Glutamatergic neuron (in vitro differentiated cells): ENCODE results near the gene MPV17. TPM values are rescaled to one million over a fixed set of nuclear protein-coding genes. Genes with fewer than 3 reads are reported as not detected.
A peak's percentile ranks its signal among the peaks of the same experiment; 100 is the strongest.

Experiments used
- DNase-seq: peaks from one replicate; pipeline ENCODE4 v3.0.0; 2022
- H3K27ac Mint-ChIP-seq: one replicate; pipeline ENCODE4 v1.8.0; 2020; ENCODE audit warnings: mild to moderate bottlenecking, mixed read lengths, inconsistent platforms; ENCODE audit not compliant: unreplicated experiment
- H3K27me3 Mint-ChIP-seq: one replicate; pipeline ENCODE4 v1.8.0; 2020; ENCODE audit warnings: mild to moderate bottlenecking, moderate library complexity, mixed read lengths, inconsistent platforms; ENCODE audit not compliant: unreplicated experiment
- H3K36me3 Mint-ChIP-seq: one replicate; pipeline ENCODE4 v1.8.0; 2020; ENCODE audit warnings: mild to moderate bottlenecking, mixed read lengths, inconsistent platforms; ENCODE audit not compliant: unreplicated experiment
- H3K4me1 Mint-ChIP-seq: one replicate; pipeline ENCODE4 v1.8.0; 2020; ENCODE audit warnings: mild to moderate bottlenecking, low read depth, mixed read lengths, inconsistent platforms; ENCODE audit not compliant: unreplicated experiment
- H3K4me3 Mint-ChIP-seq: one replicate; pipeline ENCODE4 v1.8.0; 2020; ENCODE audit warnings: mild to moderate bottlenecking, mixed read lengths, inconsistent platforms; ENCODE audit not compliant: unreplicated experiment
- H3K9me3 Mint-ChIP-seq: one replicate; pipeline ENCODE4 v1.8.0; 2020; ENCODE audit warnings: mild to moderate bottlenecking, moderate library complexity, mixed read lengths, inconsistent platforms; ENCODE audit not compliant: unreplicated experiment
- long read RNA-seq: library from polyadenylated mRNA; unstranded; transcript quantifications from one replicate; pipeline ENCODE4 v2.0.0, GENCODE V29; 2020; ENCODE audit not compliant: unreplicated experiment
- total RNA-seq: library from RNA; stranded (reverse); fragmentation: NEBNext Ultra II Directional; extraction: Animal tissue kit (Norgen Biotek cat#: 25700); gene quantifications from one replicate; pipeline ENCODE4 v1.2.1, GENCODE V29; 2021; ENCODE audit not compliant: unreplicated experiment
- TF ChIP-seq, protein P1 (sequence below): fragments of 200-600 bp; sonication (generic); IDR thresholded peaks from one replicate; pipeline ENCODE4 v1.5.0; 2021; ENCODE audit not compliant: partially characterized antibody, unreplicated experiment

Gene MPV17, protein sequence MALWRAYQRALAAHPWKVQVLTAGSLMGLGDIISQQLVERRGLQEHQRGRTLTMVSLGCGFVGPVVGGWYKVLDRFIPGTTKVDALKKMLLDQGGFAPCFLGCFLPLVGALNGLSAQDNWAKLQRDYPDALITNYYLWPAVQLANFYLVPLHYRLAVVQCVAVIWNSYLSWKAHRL
- total RNA-seq, result 56.6 TPM
- long read RNA-seq, transcript MPV17-203 (8 exons, 1,005 nt), result major isoform, 18 of 26 reads
- long read RNA-seq, partial matches to known transcripts, result 1 of 26 reads
- long read RNA-seq, other reads (novel, unspliced or antisense), result 6 of 26 reads

DNA sequence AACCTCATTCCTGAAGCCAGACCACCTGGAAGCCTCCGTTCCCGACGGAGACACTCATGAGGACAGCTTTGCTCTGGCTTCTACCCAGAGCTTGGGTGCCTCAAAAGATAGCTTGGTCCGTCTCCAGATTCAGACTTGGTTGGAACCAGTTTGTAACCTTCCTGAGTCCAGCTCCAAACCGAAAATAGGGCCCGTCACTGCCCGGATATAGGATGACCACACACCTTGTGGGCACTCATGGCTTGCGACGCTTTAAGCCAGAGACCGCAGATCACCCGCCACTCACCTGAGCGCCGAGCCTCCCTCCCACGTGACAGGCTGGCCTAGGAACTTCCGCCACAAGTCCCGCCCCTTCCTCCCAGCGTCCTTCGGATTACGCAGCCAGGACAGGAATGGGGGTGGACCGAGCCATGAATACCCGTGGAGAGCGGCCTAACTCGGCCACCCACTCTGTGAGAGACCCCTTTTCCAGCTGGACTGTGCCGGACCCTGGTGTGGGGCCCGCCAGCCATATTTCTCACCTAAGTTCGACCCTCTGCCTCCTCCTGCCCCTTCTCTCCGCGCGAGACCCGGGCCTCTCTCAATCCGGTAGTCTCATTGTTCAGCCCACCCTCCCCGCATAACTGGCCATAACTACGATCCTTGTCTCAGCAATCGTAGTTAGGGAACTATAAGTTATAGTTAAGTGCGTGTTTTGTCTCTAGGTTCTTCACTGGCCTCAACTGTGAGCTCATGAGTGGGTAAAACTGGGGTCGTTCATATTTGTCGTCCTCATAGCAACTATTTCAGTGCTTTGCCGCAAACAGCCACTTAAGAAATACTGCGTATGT is at the start of gene MPV17:
TSS of gene MPV17 (minus strand) at position 332 of the 830 bp plus-strand sequence. CDS start 580 bp downstream, outside the sequence.
- Mint-ChIP-seq H3K36me3 (peaks cover 6% of the 10 kb centered on the region), H3K4me3 (peak within 1 kb of the TSS; percentile 100), H3K27me3 (peaks cover 2% of the 10 kb centered on the region), H3K27ac (peak within 1 kb of the TSS; percentile 100), H3K9me3 (peaks cover 1% of the 10 kb centered on the region), H3K4me1 (no peaks in the 10 kb centered on the region)
- DNase-seq, result peak; percentile 89
- TF ChIP-seq, protein P1, sequence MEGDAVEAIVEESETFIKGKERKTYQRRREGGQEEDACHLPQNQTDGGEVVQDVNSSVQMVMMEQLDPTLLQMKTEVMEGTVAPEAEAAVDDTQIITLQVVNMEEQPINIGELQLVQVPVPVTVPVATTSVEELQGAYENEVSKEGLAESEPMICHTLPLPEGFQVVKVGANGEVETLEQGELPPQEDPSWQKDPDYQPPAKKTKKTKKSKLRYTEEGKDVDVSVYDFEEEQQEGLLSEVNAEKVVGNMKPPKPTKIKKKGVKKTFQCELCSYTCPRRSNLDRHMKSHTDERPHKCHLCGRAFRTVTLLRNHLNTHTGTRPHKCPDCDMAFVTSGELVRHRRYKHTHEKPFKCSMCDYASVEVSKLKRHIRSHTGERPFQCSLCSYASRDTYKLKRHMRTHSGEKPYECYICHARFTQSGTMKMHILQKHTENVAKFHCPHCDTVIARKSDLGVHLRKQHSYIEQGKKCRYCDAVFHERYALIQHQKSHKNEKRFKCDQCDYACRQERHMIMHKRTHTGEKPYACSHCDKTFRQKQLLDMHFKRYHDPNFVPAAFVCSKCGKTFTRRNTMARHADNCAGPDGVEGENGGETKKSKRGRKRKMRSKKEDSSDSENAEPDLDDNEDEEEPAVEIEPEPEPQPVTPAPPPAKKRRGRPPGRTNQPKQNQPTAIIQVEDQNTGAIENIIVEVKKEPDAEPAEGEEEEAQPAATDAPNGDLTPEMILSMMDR, result no peak

DNA sequence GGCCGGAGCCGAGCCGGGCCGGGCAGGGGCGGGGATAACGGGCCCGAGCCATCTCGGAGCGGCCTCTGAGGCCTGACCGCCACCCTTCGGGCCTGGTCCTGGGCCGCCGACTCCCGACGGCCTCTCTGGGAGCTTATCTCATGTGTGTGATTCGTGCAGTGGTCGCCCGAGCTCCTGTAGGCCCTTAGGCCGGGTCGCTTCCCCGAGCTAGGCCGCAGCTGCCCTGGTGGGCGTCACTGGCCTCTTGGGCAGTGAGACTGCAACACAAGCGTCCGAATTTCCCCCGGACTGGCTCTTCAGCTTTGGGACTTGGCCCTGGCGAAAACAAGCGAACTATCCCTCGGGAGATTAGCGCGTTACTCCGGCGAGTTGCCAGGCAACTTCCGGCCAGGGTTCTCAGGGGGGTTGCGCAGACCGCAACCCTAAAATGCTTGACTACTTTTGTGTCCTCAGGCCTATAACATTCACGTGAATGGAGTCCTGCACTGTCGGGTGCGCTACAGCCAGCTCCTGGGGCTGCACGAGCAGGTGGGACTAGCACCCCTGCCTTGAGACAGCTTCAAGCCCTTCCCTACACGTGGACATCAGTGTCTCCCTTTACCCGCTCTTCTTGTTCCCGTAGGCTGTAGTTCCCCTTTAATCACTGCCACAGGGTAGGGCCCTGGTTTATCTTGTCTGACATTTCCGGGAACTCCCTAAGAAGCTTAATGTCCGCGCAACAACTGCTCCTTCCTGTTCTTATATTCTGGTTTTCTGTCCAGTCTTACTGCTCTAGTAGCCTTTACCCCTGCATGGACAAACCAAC is 48.1 kb upstream of the MPV17 start:
- DNase-seq, result peak; percentile 49
- H3K4me3 Mint-ChIP-seq, result peak overlapping the region; percentile 95
- peak overlapping the region; percentile 85 for H3K27ac Mint-ChIP-seq
- peaks cover 8% of the 10 kb centered on the region for H3K27me3 Mint-ChIP-seq
- H3K4me1 Mint-ChIP-seq, result peaks cover 15% of the 10 kb centered on the region
- TF ChIP-seq, protein P1, result no peak
- H3K9me3 Mint-ChIP-seq, result peaks cover 18% of the 10 kb centered on the region
- peaks cover 6% of the 10 kb centered on the region for H3K36me3 Mint-ChIP-seq

DNA sequence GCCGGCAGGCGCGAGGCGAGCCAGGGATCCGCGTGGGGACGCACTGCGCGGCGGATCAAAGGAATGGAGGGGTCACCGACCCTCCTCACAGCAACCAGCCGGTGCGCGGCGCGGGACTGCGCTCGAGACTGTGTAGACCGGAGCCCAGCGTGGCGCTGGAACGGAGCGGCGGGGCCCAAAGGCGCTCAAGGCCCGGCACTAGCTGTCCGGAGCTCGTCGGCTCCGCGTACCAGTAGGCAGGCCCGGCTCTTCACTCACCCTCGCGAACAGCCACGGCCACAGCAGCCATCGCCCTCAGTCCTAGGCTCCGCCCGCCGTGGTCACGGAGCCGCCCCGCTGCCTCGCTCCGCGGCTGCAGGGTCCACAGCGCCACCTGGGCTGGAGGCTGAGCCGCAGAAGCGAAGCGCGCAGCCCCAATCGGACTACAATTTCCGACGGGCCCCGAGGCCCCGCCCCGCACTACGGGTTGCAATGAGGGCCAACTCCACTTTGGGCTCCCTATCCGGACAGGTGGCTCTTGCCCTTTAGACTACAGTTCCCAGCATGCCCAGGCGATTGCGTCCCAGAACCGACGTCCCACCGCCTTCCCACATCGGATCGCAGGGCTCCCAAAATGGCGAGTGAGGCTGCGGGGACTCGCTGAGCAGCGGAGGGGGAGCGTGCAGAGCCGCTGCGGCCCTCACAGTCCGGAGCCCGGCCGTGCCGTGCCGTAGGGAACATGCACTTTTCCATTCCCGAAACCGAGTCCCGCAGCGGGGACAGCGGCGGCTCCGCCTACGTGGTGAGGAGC is 47.3 kb upstream of the MPV17 start, which contains the start of the genes EIF2B4 and SNX17:
TSS of gene EIF2B4 (minus strand) at position 313 of the 790 bp plus-strand sequence. CDS start at position 289, 24 bp downstream.
TSS of gene SNX17 (plus strand) at position 591 of the 790 bp plus-strand sequence. CDS start at position 719, 128 bp downstream.
- Mint-ChIP-seq H3K4me1 (peaks cover 15% of the 10 kb centered on the region), H3K36me3 (peaks cover 6% of the 10 kb centered on the region), H3K27ac (peak within 1 kb of the TSS; percentile 91), H3K4me3 (peak within 1 kb of the TSS; percentile 98), H3K9me3 (peaks cover 20% of the 10 kb centered on the region), H3K27me3 (peaks cover 8% of the 10 kb centered on the region)
- DNase-seq, result peak; percentile 99
- TF ChIP-seq, protein P1, result peak; percentile 32

DNA sequence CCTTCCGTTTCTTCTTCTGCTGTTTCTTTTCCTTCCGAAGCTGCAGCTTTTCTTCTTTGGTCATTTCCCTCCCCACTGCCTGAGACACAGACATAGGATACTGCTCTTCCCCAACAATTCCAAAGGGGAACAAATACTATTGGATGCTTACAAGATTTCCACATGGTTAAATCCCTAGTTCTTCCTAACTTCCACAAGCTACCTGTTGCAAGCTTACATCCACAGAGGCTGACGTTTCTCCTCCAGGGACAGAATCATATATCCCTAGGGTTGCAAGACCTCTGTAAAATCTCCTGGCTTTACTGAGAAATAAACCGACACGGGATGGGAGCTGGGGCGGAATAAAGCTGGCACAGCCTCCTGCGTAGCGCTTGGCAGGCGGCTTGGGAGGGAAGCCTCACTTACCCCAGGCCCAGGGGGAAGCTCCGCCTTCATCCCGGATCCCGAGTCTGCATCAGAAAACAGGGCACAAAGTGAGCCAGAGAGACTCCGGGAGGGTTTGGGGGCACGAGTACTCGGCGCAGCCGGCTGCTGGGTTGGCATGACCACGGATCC is 46.7 kb upstream of the MPV17 start:
- TF ChIP-seq, protein P1, result no peak
- peak overlapping the region; percentile 90 for H3K27ac Mint-ChIP-seq
- peaks cover 18% of the 10 kb centered on the region for H3K9me3 Mint-ChIP-seq
- H3K4me3 Mint-ChIP-seq, result peak overlapping the region; percentile 98
- no peak for DNase-seq
- H3K4me1 Mint-ChIP-seq, result peaks cover 15% of the 10 kb centered on the region
- H3K27me3 Mint-ChIP-seq, result peaks cover 8% of the 10 kb centered on the region
- H3K36me3 Mint-ChIP-seq, result peaks cover 6% of the 10 kb centered on the region
